HG02973 (cell line): Measurements from ENCODE around the gene ST6GALNAC3.

Experiments
- ATAC-seq: cut with Tn5 transposase; IDR thresholded peaks from one replicate; pipeline ENCODE4 v1.9.1; 2021; ENCODE audit warnings: moderate library complexity; ENCODE audit not compliant: unreplicated experiment

Gene ST6GALNAC3

DNA sequence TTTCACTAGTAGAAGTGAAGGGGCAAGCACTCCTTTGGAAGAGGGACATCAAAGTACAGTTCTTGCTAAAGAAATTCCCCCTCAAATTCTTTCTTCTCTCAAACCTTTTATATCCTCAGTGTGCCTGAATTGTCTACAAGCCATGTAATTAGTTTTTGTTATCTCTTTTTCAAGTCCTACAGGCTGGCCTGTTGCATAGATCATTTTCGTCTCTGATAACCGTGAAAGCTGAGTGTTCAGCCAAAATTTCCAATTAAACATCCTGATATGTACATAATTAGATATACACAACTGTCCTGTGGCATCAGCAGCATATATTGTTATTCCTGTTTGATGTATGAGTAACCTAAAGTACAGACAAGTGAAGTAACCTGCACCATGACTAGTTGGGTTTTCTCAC, 417.2 kb downstream of the ST6GALNAC3 start:
- no peak for ATAC-seq

GRCh38 chr1:76492752-76493430, 418.3 kb downstream of the ST6GALNAC3 start:
- no peak for ATAC-seq

- peak; percentile 86 for ATAC-seq
Observed at GRCh38 chr1:76494807-76495206, 420.3 kb downstream of the ST6GALNAC3 start.

DNA sequence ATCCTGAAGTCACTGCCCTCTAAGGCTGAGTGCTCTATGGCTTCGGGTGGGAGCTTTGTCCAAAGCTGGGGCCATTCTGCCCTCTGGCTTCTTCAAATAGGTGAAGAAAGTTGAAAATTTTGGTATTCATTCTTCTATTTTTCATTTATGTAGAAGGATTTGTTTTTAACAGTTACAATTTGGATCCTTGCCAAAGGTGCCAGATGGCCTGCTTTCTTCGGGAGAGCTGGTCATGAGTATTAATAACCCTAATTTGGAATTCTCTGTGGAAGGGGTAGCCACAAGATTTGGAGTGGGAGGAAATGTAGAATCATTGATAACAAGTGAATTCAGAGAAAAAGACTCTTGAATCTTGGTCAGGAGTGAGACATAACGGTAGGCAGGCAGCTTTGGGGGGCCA, 422.3 kb downstream of the ST6GALNAC3 start:
- no peak for ATAC-seq

DNA sequence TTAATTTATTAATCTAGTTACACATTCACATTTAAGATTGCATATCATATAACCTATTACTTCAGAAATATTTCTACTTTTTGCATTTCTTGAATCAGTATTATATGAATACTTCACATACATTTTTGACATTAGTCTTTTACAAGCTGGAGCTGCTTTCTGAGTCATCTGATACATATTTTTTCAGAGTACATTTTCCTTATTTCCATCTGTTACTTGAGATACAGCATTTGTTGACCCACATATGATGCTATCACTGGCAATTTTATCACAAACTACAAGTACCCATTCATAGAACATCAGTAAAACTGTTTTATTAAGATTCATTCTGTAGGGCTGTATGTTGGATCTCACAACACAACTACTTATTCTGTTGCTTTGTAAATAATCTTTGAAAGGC, 425.6 kb downstream of the ST6GALNAC3 start:
- no peak for ATAC-seq

DNA sequence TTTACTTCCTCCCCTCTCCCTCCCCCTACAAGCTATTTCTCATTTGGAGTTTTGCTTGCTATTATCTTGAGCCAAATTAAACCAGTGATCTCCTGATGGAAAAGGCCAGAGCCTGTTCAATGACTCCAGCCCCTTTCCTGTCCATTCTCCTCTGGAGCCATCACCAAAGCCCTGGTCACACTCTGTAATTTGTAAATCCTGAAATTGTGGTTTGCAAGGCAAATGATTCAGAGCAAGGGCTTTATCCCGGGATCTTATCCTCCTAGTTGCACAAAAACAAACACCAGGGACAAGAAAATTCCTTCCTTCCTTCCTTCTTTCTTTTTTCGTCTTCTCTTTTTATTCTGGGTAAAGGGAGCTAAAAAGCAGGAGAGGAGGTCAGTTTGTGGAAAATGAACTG, 426.6 kb downstream of the ST6GALNAC3 start:
- ATAC-seq = no peak

- ATAC-seq = no peak
Observed at GRCh38 chr1:76501586-76502219, 427.2 kb downstream of the ST6GALNAC3 start.

DNA sequence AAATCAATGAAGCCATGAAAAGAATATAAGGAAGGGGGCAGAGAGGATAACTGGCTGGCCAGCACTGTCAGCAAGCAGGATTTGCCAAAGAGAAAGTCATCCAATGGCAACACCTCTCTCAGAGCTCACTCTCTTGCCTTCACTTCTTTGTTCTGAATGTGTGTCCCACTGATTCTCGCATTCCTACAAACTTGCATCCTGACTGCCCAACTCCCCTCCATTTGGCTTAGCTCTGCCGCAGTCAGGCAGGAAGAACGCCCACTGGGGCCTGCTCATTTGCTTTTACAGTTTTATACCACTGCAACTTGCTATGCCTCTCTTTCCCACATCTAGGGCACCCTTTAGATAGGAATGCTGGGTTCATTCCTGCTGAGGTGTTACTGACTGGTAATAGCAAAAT, 428.6 kb downstream of the ST6GALNAC3 start:
- ATAC-seq = no peak

DNA sequence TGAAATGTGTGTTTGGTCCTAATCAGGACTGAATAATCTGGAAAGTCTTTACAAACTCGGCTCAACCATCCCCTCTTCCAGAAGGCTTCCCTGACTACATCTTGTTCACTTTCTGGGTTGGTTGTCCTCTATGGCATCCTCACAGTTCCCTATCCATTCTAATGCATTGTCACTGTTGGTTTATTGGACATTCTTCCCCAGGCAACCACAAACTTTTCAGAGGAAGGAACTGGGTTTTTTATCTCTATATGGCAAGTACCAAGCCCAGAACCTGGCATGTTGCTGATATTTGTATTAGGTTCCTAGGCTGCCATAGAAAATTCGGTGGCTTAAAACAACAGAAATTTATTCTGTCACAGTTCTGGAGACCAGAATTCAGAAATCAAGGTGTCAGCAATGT, 429.2 kb downstream of the ST6GALNAC3 start:
- ATAC-seq = no peak

DNA sequence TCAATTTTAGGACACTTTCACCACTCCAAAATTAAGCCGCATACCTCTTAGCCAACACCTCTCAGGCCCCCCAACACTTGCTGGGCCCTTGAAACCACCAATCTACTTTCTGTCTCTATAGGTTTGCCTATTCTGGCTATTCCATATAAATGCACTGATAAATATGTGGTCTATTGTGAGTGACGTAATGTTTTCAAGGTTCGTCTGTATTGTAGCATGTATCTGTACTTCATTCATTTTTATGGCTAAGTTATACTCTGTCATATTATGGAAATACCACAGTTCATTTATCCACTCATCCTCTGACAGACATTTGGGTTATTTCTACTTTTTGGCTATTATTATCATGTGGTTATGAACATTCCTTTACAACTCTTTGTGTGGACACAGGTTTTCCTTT, 432.8 kb downstream of the ST6GALNAC3 start:
- ATAC-seq = no peak

DNA sequence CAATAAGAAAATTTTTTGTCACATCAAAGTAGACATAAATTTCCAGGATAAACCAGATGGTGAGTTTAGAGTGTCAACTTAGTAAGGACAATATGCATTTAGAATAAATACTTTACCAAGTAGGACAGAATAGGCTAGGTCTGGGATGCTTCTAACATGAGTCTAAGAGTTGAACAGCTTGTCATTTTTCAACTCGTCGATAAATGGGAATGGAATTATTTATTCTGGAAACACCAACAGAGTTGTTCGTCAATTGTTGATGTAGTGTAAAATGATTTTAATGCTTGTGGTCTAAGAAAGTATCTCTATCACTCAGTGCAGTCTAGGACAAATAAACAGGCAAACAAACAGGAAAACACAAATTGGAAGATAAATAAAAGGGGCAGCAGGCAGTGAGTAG, 434.3 kb downstream of the ST6GALNAC3 start:
- no peak for ATAC-seq

- no peak for ATAC-seq
Observed at GRCh38 chr1:76510672-76511557, 436.4 kb downstream of the ST6GALNAC3 start.

GRCh38 chr1:76511558-76512179, 437.1 kb downstream of the ST6GALNAC3 start:
- no peak for ATAC-seq

GRCh38 chr1:76530953-76531352, 456.4 kb downstream of the ST6GALNAC3 start:
- ATAC-seq = no peak

GRCh38 chr1:76541618-76542017, 467.1 kb downstream of the ST6GALNAC3 start:
- no peak for ATAC-seq

- no peak for ATAC-seq
Observed at GRCh38 chr1:76542359-76542758, 467.8 kb downstream of the ST6GALNAC3 start.

- ATAC-seq = no peak
Observed at GRCh38 chr1:76543495-76543894, 468.9 kb downstream of the ST6GALNAC3 start.

DNA sequence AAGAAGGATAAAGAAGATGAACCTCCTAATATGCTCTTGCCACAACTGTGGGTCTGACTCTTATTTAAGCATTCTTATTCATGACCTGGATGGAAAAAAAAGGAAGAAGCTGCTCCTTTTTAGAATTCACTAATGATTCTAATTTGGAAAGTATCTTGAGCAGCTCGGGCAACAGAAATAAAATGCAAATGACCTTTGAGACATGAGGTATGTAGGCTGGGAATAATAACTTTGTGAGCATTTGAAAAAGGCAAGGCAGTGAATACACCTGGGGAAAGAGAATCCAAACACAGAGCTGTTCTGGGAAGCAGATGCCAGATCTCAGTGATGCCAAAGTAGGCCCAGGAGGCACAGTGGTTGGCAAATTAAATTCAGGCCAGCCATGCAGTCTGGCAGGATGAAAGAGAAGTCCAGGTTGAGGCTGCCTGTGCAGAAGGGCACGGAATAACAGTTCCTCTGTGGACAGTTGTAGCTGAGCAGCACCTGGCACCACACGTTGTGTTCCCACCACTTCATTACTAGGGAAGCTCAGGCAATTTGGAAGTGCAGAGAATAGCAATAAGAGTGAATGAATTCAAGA, 471.9 kb downstream of the ST6GALNAC3 start:
- ATAC-seq = no peak

DNA sequence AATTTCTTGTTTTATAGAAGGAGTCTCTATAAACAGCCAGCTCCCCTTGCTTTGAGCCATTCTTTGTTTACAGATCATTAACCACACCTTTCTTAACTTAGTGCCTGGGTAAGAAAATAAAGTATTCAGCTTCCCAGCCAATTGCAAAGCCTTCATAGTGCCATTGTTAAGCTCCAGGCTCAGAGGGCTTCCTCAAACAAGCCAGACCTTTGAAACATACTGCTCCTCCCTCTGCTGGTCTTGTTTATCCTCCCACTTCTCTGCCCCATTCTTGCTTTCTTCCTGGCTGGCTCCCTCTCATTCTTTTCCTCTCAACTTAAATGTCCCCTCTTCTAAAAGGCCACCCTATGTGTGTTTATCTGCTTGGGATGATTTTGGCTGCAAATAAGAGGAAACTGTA, 473.4 kb downstream of the ST6GALNAC3 start:
- ATAC-seq = no peak

- no peak for ATAC-seq
Observed at GRCh38 chr1:76548513-76549100, 474.1 kb downstream of the ST6GALNAC3 start.

GRCh38 chr1:76554283-76554682, 479.7 kb downstream of the ST6GALNAC3 start:
- ATAC-seq = no peak
